Measurements from ENCODE around the gene RPS23.
"Not testable (repeated sequence)": the region's sequence is repeated elsewhere in the genome, so short reads cannot be mapped to it uniquely, and the experiment has no call there.

Gene RPS23

GRCh38 chr5:82287625-82288024 is 9.5 kb upstream of the RPS23 start:
- no peak for DNase-seq

GRCh38 chr5:82285206-82285605 is 7.1 kb upstream of the RPS23 start:
- no peak for DNase-seq

- DNase-seq = no peak
Measured at GRCh38 chr5:82283893-82284292, 5.7 kb upstream of the RPS23 start.

GRCh38 chr5:82278711-82279370 is 687 bp upstream of the RPS23 start:
- no peak for DNase-seq

- no peak for DNase-seq
Measured at GRCh38 chr5:82277613-82277986, 554 bp downstream of the RPS23 start.

- DNase-seq = no peak
Measured at GRCh38 chr5:82276800-82277612, 1.1 kb downstream of the RPS23 start.

GRCh38 chr5:82275216-82275664 is 2.9 kb downstream of the RPS23 start:
- no peak for DNase-seq

GRCh38 chr5:82274343-82275211 is 3.6 kb downstream of the RPS23 start:
- no peak for DNase-seq

- not testable (repeated sequence) for DNase-seq
Measured at GRCh38 chr5:82273426-82273825, 4.7 kb downstream of the RPS23 start.

- not testable (repeated sequence) for DNase-seq
Measured at GRCh38 chr5:82272571-82273356, 5.4 kb downstream of the RPS23 start.

- not testable (repeated sequence) for DNase-seq
Measured at GRCh38 chr5:82269363-82269762, 8.8 kb downstream of the RPS23 start.

GRCh38 chr5:82267297-82267933 is 10.7 kb downstream of the RPS23 start:
- not testable (repeated sequence) for DNase-seq

GRCh38 chr5:82265047-82265446 is 13.1 kb downstream of the RPS23 start:
- no peak for DNase-seq

- DNase-seq = peak; percentile 22
Measured at GRCh38 chr5:82259172-82259800, 18.9 kb downstream of the RPS23 start.

- no peak for DNase-seq
Measured at GRCh38 chr5:82257729-82258128, 20.4 kb downstream of the RPS23 start.

- DNase-seq = no peak
Measured at GRCh38 chr5:82257247-82257646, 20.9 kb downstream of the RPS23 start.

GRCh38 chr5:82255844-82256243 is 22.3 kb downstream of the RPS23 start:
- DNase-seq = no peak

GRCh38 chr5:82252744-82253143 is 25.4 kb downstream of the RPS23 start:
- DNase-seq = no peak

GRCh38 chr5:82246960-82247574 is 31.1 kb downstream of the RPS23 start:
- DNase-seq = no peak

- DNase-seq = no peak
Measured at GRCh38 chr5:82244854-82245635, 33.1 kb downstream of the RPS23 start.
